HepG2 (cell line): ENCODE measurements around the gene DHRS4L2. TPM values are rescaled to one million over a fixed set of nuclear protein-coding genes. Genes with fewer than 3 reads are reported as not detected.
A peak's percentile ranks its signal among the peaks of the same experiment; 100 is the strongest.

Experiments
- BCL6 ChIP-seq: IDR thresholded peaks from 2 replicates; pipeline ENCODE4 v1.6.1; 2016; ENCODE audit warnings: missing genetic modification reagents, missing compliant biosample characterization
- CBX1 ChIP-seq: IDR thresholded peaks from one replicate; pipeline ENCODE4 v1.6.1; 2016; ENCODE audit warnings: antibody characterized with exemption, low read depth
- IRX3 ChIP-seq: sonication (generic); formaldehyde crosslinking; IDR thresholded peaks from 2 replicates; pipeline ENCODE4 v1.8.1; 2023; ENCODE audit warnings: mild to moderate bottlenecking, low read depth, missing genetic modification reagents, borderline replicate concordance
- LBX2 ChIP-seq: sonication (generic); formaldehyde crosslinking; IDR thresholded peaks from 2 replicates; pipeline ENCODE4 v1.5.0; 2020; ENCODE audit warnings: missing genetic modification reagents, mild to moderate bottlenecking, borderline replicate concordance
- NFKBIZ ChIP-seq: IDR thresholded peaks from 2 replicates; pipeline ENCODE4 v1.6.1; 2018; ENCODE audit warnings: missing genetic modification reagents, missing compliant biosample characterization
- RARA ChIP-seq: IDR thresholded peaks from 2 replicates; pipeline ENCODE4 v1.6.1; 2016; ENCODE audit warnings: missing genetic modification reagents, missing compliant biosample characterization
- RBM39 ChIP-seq: fragments of 200-400 bp; formaldehyde crosslinking; IDR thresholded peaks from one replicate; pipeline ENCODE4 v1.6.1; 2018; ENCODE audit warnings: antibody characterized with exemption, mild to moderate bottlenecking, low read depth, low read length; ENCODE audit not compliant: poor library complexity, severe bottlenecking
- RFXAP ChIP-seq: sonication (generic); formaldehyde crosslinking; IDR thresholded peaks from 2 replicates; pipeline ENCODE4 v1.4.0; 2020; ENCODE audit warnings: missing genetic modification reagents, borderline replicate concordance
- SALL1 ChIP-seq: sonication (generic); formaldehyde crosslinking; IDR thresholded peaks from 2 replicates; pipeline ENCODE4 v1.8.0; 2022; ENCODE audit warnings: mild to moderate bottlenecking, missing genetic modification reagents
- SAP130 ChIP-seq: IDR thresholded peaks from 2 replicates; pipeline ENCODE4 v1.6.1; 2016; ENCODE audit warnings: low read depth
- THYN1 ChIP-seq: sonication (generic); formaldehyde crosslinking; IDR thresholded peaks from 2 replicates; pipeline ENCODE4 v1.8.1; 2023; ENCODE audit warnings: low read depth, mild to moderate bottlenecking, moderate library complexity, missing genetic modification reagents, borderline replicate concordance
- ZNF205 ChIP-seq: IDR thresholded peaks from 2 replicates; pipeline ENCODE4 v1.6.1; 2018; ENCODE audit warnings: missing biosample characterization, missing genetic modification reagents
- ZNF33B ChIP-seq: sonication (generic); formaldehyde crosslinking; IDR thresholded peaks from 2 replicates; pipeline ENCODE4 v1.5.1; 2020; ENCODE audit warnings: mild to moderate bottlenecking, missing genetic modification reagents
- ZNF350 ChIP-seq: sonication (generic); formaldehyde crosslinking; IDR thresholded peaks from 2 replicates; pipeline ENCODE4 v1.4.0; 2020; ENCODE audit warnings: mild to moderate bottlenecking, low read depth, missing genetic modification reagents, borderline replicate concordance
- ZNF501 ChIP-seq: sonication (generic); formaldehyde crosslinking; IDR thresholded peaks from 2 replicates; pipeline ENCODE4 v1.5.1; 2020; ENCODE audit warnings: mild to moderate bottlenecking, moderate library complexity, missing genetic modification reagents
- ZNF567 ChIP-seq: sonication (generic); formaldehyde crosslinking; IDR thresholded peaks from 2 replicates; pipeline ENCODE4 v1.8.1; 2023; ENCODE audit warnings: mild to moderate bottlenecking, missing genetic modification reagents, borderline replicate concordance
- ZNF598 ChIP-seq: sonication (generic); formaldehyde crosslinking; IDR thresholded peaks from 2 replicates; pipeline ENCODE4 v1.5.1; 2020; ENCODE audit warnings: mild to moderate bottlenecking, missing genetic modification reagents, borderline replicate concordance
- ZSCAN25 ChIP-seq: sonication (generic); formaldehyde crosslinking; IDR thresholded peaks from 2 replicates; pipeline ENCODE4 v1.8.0; 2022; ENCODE audit warnings: mild to moderate bottlenecking, missing genetic modification reagents
- polyA plus RNA-seq, 8 experiments: library from polyadenylated mRNA; depleted of rRNA in 3 of 8; stranded (reverse) in 7 of 8; unstranded in 1 of 8; fragments of >200 nt; fragmentation: Illumina TruSeq in 4 of 8; extraction: Trizol in 4 of 8; gene quantifications; 2 replicates each; pipeline versions ENCODE4 v1.2.1 to v1.2.3, GENCODE V29; 2011 to 2016; ENCODE audit warnings: low read depth in 4 of 8, missing spikeins in 1 of 8, mixed read lengths in 1 of 8; ENCODE audit not compliant: insufficient read depth in 1 of 8
- total RNA-seq, 5 experiments: library from RNA; depleted of rRNA; stranded (reverse); fragments of >200 nt; fragmentation: Illumina TruSeq; extraction: Trizol; gene quantifications; 2 replicates each; pipeline ENCODE4 v1.2.3, GENCODE V29; 2016; ENCODE audit warnings: low read depth in 1 of 5
- TF ChIP-seq, protein P1 (sequence below): sonication (generic); formaldehyde crosslinking; IDR thresholded peaks from 2 replicates; pipeline ENCODE4 v1.4.0; 2020; ENCODE audit warnings: missing genetic modification reagents, mild to moderate bottlenecking, borderline replicate concordance
- TF ChIP-seq, protein P2 (sequence below): sonication (generic); formaldehyde crosslinking; IDR thresholded peaks from 2 replicates; pipeline ENCODE4 v1.4.0; 2020; ENCODE audit warnings: missing genetic modification reagents
- TF ChIP-seq, protein P3 (sequence below): sonication (generic); formaldehyde crosslinking; IDR thresholded peaks from 2 replicates; pipeline ENCODE4 v1.4.0; 2020; ENCODE audit warnings: mild to moderate bottlenecking, missing genetic modification reagents

The DHRS4L2 gene
- total and polyA plus RNA-seq, 2 of the 13 experiments (the other 11 are each of a cell fraction or from before 2014, with no cell fraction given) = 24.7 to 38.2 TPM

GRCh38 chr14:23988607-23989363 is at the start of gene DHRS4L2 (continued):
- 0 out of 2 replicates have a peak, but pooled peaks have one; percentile 75 for TF ChIP-seq THYN1 (CRISPR knock-in tag)
- peak; percentile 81 for TF ChIP-seq ZNF501
- peak; percentile 98 for TF ChIP-seq CBX1
- TF ChIP-seq, protein P1, sequence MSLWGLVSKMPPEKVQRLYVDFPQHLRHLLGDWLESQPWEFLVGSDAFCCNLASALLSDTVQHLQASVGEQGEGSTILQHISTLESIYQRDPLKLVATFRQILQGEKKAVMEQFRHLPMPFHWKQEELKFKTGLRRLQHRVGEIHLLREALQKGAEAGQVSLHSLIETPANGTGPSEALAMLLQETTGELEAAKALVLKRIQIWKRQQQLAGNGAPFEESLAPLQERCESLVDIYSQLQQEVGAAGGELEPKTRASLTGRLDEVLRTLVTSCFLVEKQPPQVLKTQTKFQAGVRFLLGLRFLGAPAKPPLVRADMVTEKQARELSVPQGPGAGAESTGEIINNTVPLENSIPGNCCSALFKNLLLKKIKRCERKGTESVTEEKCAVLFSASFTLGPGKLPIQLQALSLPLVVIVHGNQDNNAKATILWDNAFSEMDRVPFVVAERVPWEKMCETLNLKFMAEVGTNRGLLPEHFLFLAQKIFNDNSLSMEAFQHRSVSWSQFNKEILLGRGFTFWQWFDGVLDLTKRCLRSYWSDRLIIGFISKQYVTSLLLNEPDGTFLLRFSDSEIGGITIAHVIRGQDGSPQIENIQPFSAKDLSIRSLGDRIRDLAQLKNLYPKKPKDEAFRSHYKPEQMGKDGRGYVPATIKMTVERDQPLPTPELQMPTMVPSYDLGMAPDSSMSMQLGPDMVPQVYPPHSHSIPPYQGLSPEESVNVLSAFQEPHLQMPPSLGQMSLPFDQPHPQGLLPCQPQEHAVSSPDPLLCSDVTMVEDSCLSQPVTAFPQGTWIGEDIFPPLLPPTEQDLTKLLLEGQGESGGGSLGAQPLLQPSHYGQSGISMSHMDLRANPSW (CRISPR knock-in tag) = 0 out of 2 replicates have a peak, but pooled peaks have one; percentile 7
- peak; percentile 63; the same call in 1 of the 2 replicates for TF ChIP-seq NFKBIZ
- peak; percentile 96 for TF ChIP-seq ZNF350 (CRISPR knock-in tag)
- TF ChIP-seq ZNF567 (CRISPR knock-in tag) = peak; percentile 97
- peak; percentile 52; the same call in 1 of the 2 replicates for TF ChIP-seq ZNF33B (CRISPR knock-in tag)
- TF ChIP-seq RBM39 = peak; percentile 89
- TF ChIP-seq ZSCAN25 (CRISPR knock-in tag) = peak; percentile 94
- TF ChIP-seq RARA = peak; percentile 82
- TF ChIP-seq ZNF598 (CRISPR knock-in tag) = peak; percentile 93; the same call in 1 of the 2 replicates
- TF ChIP-seq BCL6 (CRISPR knock-in tag) = peak; percentile 44; the same call in 1 of the 2 replicates
- peak; percentile 81 for TF ChIP-seq ZNF205 (CRISPR knock-in tag)
- peak; percentile 91 for TF ChIP-seq SAP130
- peak; percentile 77; the same call in 1 of the 2 replicates for TF ChIP-seq RFXAP (CRISPR knock-in tag)
- TF ChIP-seq LBX2 = peak; percentile 83; the same call in 1 of the 2 replicates
- TF ChIP-seq, protein P2, sequence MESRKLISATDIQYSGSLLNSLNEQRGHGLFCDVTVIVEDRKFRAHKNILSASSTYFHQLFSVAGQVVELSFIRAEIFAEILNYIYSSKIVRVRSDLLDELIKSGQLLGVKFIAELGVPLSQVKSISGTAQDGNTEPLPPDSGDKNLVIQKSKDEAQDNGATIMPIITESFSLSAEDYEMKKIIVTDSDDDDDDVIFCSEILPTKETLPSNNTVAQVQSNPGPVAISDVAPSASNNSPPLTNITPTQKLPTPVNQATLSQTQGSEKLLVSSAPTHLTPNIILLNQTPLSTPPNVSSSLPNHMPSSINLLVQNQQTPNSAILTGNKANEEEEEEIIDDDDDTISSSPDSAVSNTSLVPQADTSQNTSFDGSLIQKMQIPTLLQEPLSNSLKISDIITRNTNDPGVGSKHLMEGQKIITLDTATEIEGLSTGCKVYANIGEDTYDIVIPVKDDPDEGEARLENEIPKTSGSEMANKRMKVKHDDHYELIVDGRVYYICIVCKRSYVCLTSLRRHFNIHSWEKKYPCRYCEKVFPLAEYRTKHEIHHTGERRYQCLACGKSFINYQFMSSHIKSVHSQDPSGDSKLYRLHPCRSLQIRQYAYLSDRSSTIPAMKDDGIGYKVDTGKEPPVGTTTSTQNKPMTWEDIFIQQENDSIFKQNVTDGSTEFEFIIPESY = peak; percentile 65; the same call in 1 of the 2 replicates
- TF ChIP-seq, protein P3, sequence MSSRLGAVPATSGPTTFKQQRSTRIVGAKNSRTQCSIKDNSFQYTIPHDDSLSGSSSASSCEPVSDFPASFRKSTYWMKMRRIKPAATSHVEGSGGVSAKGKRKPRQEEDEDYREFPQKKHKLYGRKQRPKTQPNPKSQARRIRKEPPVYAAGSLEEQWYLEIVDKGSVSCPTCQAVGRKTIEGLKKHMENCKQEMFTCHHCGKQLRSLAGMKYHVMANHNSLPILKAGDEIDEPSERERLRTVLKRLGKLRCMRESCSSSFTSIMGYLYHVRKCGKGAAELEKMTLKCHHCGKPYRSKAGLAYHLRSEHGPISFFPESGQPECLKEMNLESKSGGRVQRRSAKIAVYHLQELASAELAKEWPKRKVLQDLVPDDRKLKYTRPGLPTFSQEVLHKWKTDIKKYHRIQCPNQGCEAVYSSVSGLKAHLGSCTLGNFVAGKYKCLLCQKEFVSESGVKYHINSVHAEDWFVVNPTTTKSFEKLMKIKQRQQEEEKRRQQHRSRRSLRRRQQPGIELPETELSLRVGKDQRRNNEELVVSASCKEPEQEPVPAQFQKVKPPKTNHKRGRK (CRISPR knock-in tag) = peak; percentile 89
- peak; percentile 69; the same call in 1 of the 2 replicates for TF ChIP-seq IRX3
- peak; percentile 97 for TF ChIP-seq SALL1 (CRISPR knock-in tag)
